Effector CD4-positive, alpha-beta T cell (primary cell): ENCODE results near the gene TMC1.

Experiments
- DNase-seq: peaks from one replicate; pipeline ENCODE4 v3.0.0-alpha.2; 2020

Gene TMC1

GRCh38 chr9:72685911-72686310, 164.5 kb downstream of the TMC1 start:
- no peak for DNase-seq

- no peak for DNase-seq
Observed at GRCh38 chr9:72687331-72687730, 165.9 kb downstream of the TMC1 start.

GRCh38 chr9:72691671-72692070, 170.3 kb downstream of the TMC1 start:
- DNase-seq, result no peak

- DNase-seq, result no peak
Observed at GRCh38 chr9:72695365-72695764, 174.0 kb downstream of the TMC1 start.

GRCh38 chr9:72696511-72696910, 175.1 kb downstream of the TMC1 start:
- DNase-seq, result no peak

- DNase-seq, result no peak
Observed at GRCh38 chr9:72701510-72701909, 180.1 kb downstream of the TMC1 start.

GRCh38 chr9:72703574-72703973, 182.2 kb downstream of the TMC1 start:
- DNase-seq, result no peak

- no peak for DNase-seq
Observed at GRCh38 chr9:72704688-72705375, 183.4 kb downstream of the TMC1 start.

GRCh38 chr9:72718503-72718902, 197.1 kb downstream of the TMC1 start:
- DNase-seq, result no peak

GRCh38 chr9:72721067-72721466, 199.7 kb downstream of the TMC1 start:
- no peak for DNase-seq

- DNase-seq, result no peak
Observed at GRCh38 chr9:72726947-72727346, 205.5 kb downstream of the TMC1 start.

GRCh38 chr9:72728031-72728770, 206.8 kb downstream of the TMC1 start:
- no peak for DNase-seq

GRCh38 chr9:72733895-72734294, 212.5 kb downstream of the TMC1 start:
- DNase-seq, result no peak

GRCh38 chr9:72734631-72735030, 213.2 kb downstream of the TMC1 start:
- DNase-seq, result no peak

- no peak for DNase-seq
Observed at GRCh38 chr9:72743836-72744235, 222.4 kb downstream of the TMC1 start.

- no peak for DNase-seq
Observed at GRCh38 chr9:72749276-72749675, 227.9 kb downstream of the TMC1 start.

GRCh38 chr9:72751541-72751940, 230.1 kb downstream of the TMC1 start:
- DNase-seq, result no peak

GRCh38 chr9:72753266-72753893, 232.0 kb downstream of the TMC1 start:
- DNase-seq, result no peak

- no peak for DNase-seq
Observed at GRCh38 chr9:72755836-72756235, 234.4 kb downstream of the TMC1 start.

GRCh38 chr9:72758944-72759343, 237.5 kb downstream of the TMC1 start:
- DNase-seq, result no peak

GRCh38 chr9:72763022-72763421, 241.6 kb downstream of the TMC1 start:
- no peak for DNase-seq

- DNase-seq, result no peak
Observed at GRCh38 chr9:72769546-72769945, 248.1 kb downstream of the TMC1 start.

GRCh38 chr9:72772661-72773060, 251.3 kb downstream of the TMC1 start:
- DNase-seq, result no peak

GRCh38 chr9:72773570-72773969, 252.2 kb downstream of the TMC1 start:
- DNase-seq, result no peak
